ENCODE measurements around the gene SPSB1. TPM values are rescaled to one million over a fixed set of nuclear protein-coding genes. Genes with fewer than 3 reads are reported as not detected.
A peak's percentile ranks its signal among the peaks of the same experiment; 100 is the strongest.

SPSB1 gene
- total RNA-seq, 1 donor from 2014 or later, result 17.6 TPM

GRCh38 chr1:9271283-9271682, 21.4 kb upstream of the SPSB1 start:
- Histone ChIP-seq H3K27me3 (ENCODE audit: control insufficient read depth, insufficient read depth, low read length) (peaks cover 4% of the 10 kb centered on the region), H3K4me3 (ENCODE audit: low read depth, low read length) (no peak overlapping the region), H3K36me3 (ENCODE audit: control insufficient read depth, insufficient read depth, low read length) (no peaks in the 10 kb centered on the region)
- no peak for DNase-seq (ENCODE audit: low read depth)
- no peak for FAIRE-seq
- TF ChIP-seq CTCF (IDR thresholded peaks at IDR 0.05; ENCODE audit: insufficient read depth, low read length, severe bottlenecking), result no peak

- DNase-seq (ENCODE audit: low read depth) (no peak), FAIRE-seq (no peak)
- H3K27me3 ChIP-seq (ENCODE audit: control insufficient read depth, insufficient read depth, low read length), result peaks cover 4% of the 10 kb centered on the region
- no peak for TF ChIP-seq CTCF (IDR thresholded peaks at IDR 0.05; ENCODE audit: insufficient read depth, low read length, severe bottlenecking)
- H3K4me3 ChIP-seq (ENCODE audit: low read depth, low read length), result no peak overlapping the region
- no peaks in the 10 kb centered on the region for H3K36me3 ChIP-seq (ENCODE audit: control insufficient read depth, insufficient read depth, low read length)
These were observed 20.7 kb upstream of the SPSB1 start for GRCh38 chr1:9271861-9272595.

GRCh38 chr1:9273177-9273576, 19.5 kb upstream of the SPSB1 start:
- FAIRE-seq, result no peak
- no peak overlapping the region for H3K4me3 ChIP-seq (ENCODE audit: low read depth, low read length)
- no peak for TF ChIP-seq CTCF (IDR thresholded peaks at IDR 0.05; ENCODE audit: insufficient read depth, low read length, severe bottlenecking)
- DNase-seq (ENCODE audit: low read depth), result no peak
- H3K27me3 ChIP-seq (ENCODE audit: control insufficient read depth, insufficient read depth, low read length), result peaks cover 4% of the 10 kb centered on the region
- no peaks in the 10 kb centered on the region for H3K36me3 ChIP-seq (ENCODE audit: control insufficient read depth, insufficient read depth, low read length)

- Histone ChIP-seq H3K4me3 (ENCODE audit: low read depth, low read length) (no peak overlapping the region), H3K36me3 (ENCODE audit: control insufficient read depth, insufficient read depth, low read length) (no peaks in the 10 kb centered on the region), H3K27me3 (ENCODE audit: control insufficient read depth, insufficient read depth, low read length) (peaks cover 2% of the 10 kb centered on the region)
- FAIRE-seq (no peak), DNase-seq (ENCODE audit: low read depth) (no peak)
- TF ChIP-seq CTCF (IDR thresholded peaks at IDR 0.05; ENCODE audit: insufficient read depth, low read length, severe bottlenecking), result no peak
These were observed 17.5 kb upstream of the SPSB1 start for GRCh38 chr1:9275161-9275560.

GRCh38 chr1:9275567-9276034, 17.1 kb upstream of the SPSB1 start:
- FAIRE-seq (peak; percentile 75), DNase-seq (ENCODE audit: low read depth) (peak; percentile 85)
- no peak overlapping the region for H3K4me3 ChIP-seq (ENCODE audit: low read depth, low read length)
- H3K36me3 ChIP-seq (ENCODE audit: control insufficient read depth, insufficient read depth, low read length), result no peaks in the 10 kb centered on the region
- no peak for TF ChIP-seq CTCF (IDR thresholded peaks at IDR 0.05; ENCODE audit: insufficient read depth, low read length, severe bottlenecking)
- H3K27me3 ChIP-seq (ENCODE audit: control insufficient read depth, insufficient read depth, low read length), result no peaks in the 10 kb centered on the region

GRCh38 chr1:9278116-9278515, 14.6 kb upstream of the SPSB1 start:
- H3K36me3 ChIP-seq (ENCODE audit: control insufficient read depth, insufficient read depth, low read length), result no peaks in the 10 kb centered on the region
- no peak for FAIRE-seq

More at GRCh38 chr1:9278116-9278515, 14.6 kb upstream of the SPSB1 start:
- no peak overlapping the region for H3K4me3 ChIP-seq (ENCODE audit: low read depth, low read length)
- DNase-seq (ENCODE audit: low read depth), result no peak
- H3K27me3 ChIP-seq (ENCODE audit: control insufficient read depth, insufficient read depth, low read length), result no peaks in the 10 kb centered on the region
- TF ChIP-seq CTCF (IDR thresholded peaks at IDR 0.05; ENCODE audit: insufficient read depth, low read length, severe bottlenecking), result no peak
